EH (cell line): ENCODE measurements around the gene CPLANE2.

Experiments
- DNase-seq: peaks from one replicate; pipeline ENCODE4 v3.0.0-alpha.2; 2015; ENCODE audit warnings: low read depth

CPLANE2 gene

GRCh38 chr1:16189003-16189402 lies 48.0 kb downstream of the CPLANE2 start:
- peak; percentile 45 for DNase-seq

- peak; percentile 75 for DNase-seq
Observed at GRCh38 chr1:16187748-16188401, 49.1 kb downstream of the CPLANE2 start.

GRCh38 chr1:16186655-16187235 lies 50.2 kb downstream of the CPLANE2 start:
- no peak for DNase-seq

GRCh38 chr1:16184557-16185303 lies 52.3 kb downstream of the CPLANE2 start:
- DNase-seq: no peak

- DNase-seq: no peak
Observed at GRCh38 chr1:16183765-16184556, 53.0 kb downstream of the CPLANE2 start.

GRCh38 chr1:16183179-16183578 lies 53.8 kb downstream of the CPLANE2 start:
- DNase-seq: peak; percentile 45

- DNase-seq: peak; percentile 95
Observed at GRCh38 chr1:16181887-16182719, 54.9 kb downstream of the CPLANE2 start.
